Measurements from ENCODE around the gene C6. TPM values are rescaled to one million over a fixed set of nuclear protein-coding genes. Genes with fewer than 3 reads are reported as not detected.

C6 gene
- total RNA-seq, 4 donors from 2014 or later, result 9.6 to 37.6 (median 15.0) TPM

DNA sequence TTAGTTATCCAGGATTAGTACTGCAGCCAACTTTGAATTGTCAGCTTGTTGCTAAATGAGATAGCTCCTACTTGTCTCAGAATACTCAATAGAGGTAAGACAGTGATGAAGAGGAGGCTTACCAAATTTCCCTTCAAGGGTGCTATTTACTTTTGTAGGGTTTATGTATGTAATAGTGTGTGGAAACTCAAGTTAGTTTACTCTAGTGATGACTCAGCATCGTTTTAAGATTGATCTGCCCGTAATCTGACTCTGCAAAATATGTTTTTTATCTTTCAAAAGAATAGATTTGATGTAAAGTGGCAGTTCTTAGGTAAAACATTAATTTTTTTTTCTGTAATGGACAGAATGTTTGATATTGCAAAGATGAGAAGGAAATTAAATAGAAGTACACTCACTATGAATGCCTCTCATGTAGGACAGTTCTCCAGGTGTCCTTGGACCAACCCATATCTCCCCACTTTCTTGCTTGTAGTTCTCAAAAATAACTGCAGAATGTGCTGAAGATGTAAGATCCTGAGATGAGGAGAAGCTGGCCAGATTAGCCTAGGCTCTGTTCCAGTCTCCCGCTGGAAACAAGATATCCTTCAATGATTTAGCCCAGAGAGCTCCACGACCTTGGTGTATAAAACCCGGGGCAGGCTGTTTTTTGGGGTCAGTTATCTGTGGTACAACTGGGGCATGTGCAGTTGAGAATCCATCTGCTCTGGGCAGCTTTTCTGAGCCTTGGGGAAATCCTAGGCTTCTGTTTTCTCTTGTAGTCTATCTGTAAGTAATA, 117.8 kb downstream of the C6 start:
- 82% methylated on average over 5 of the region's 5 CpGs for WGBS, 2 donors
- peaks cover 0 to 5% (median 0%) of the 10 kb centered on the region in 4 donors for H3K9me3 ChIP-seq
- no peak overlapping the region for H3K27ac ChIP-seq
- no peaks in the 10 kb centered on the region for H3K36me3 ChIP-seq
- H3K4me3 ChIP-seq, result no peak overlapping the region
- DNase-seq (ENCODE audit: low spot score in 2 of 2), result no peak
- no peaks in the 10 kb centered on the region for H3K27me3 ChIP-seq
- no peak for TF ChIP-seq POLR2A (IDR thresholded peaks at IDR 0.05)
- TF ChIP-seq, protein P1, sequence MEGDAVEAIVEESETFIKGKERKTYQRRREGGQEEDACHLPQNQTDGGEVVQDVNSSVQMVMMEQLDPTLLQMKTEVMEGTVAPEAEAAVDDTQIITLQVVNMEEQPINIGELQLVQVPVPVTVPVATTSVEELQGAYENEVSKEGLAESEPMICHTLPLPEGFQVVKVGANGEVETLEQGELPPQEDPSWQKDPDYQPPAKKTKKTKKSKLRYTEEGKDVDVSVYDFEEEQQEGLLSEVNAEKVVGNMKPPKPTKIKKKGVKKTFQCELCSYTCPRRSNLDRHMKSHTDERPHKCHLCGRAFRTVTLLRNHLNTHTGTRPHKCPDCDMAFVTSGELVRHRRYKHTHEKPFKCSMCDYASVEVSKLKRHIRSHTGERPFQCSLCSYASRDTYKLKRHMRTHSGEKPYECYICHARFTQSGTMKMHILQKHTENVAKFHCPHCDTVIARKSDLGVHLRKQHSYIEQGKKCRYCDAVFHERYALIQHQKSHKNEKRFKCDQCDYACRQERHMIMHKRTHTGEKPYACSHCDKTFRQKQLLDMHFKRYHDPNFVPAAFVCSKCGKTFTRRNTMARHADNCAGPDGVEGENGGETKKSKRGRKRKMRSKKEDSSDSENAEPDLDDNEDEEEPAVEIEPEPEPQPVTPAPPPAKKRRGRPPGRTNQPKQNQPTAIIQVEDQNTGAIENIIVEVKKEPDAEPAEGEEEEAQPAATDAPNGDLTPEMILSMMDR (IDR thresholded peaks at IDR 0.05), result no peak
- no peak for TF ChIP-seq EP300 (IDR thresholded peaks at IDR 0.05)
- H3K4me1 ChIP-seq, result no peaks in the 10 kb centered on the region

DNA sequence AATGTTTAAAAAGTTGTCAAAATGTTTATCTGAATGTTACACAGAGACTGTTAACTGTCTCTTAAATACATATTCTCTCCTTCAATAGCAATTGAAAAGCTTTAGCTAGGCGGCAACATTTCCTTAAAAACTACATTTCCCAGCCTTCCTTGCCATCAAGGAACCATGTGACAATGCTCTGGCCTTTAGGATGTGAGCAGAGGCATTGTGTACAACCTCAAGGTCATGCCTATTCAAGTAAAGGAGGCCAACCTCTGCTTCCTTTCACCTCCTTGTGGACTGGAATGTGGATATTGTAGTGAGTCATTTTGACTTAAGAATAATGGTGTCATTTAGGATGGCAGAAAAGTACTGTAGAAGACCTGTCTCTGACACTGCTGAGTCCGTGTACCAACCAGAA, 118.5 kb downstream of the C6 start:
- Histone ChIP-seq H3K4me1 (no peaks in the 10 kb centered on the region), H3K27me3 (no peaks in the 10 kb centered on the region), H3K9me3 (peaks cover 0 to 5% (median 0%) of the 10 kb centered on the region in 4 donors), H3K36me3 (no peaks in the 10 kb centered on the region), H3K27ac (no peak overlapping the region), H3K4me3 (no peak overlapping the region)
- WGBS, 2 donors, result 71 to 72% methylated on average over 2 of the region's 2 CpGs
- no peak for DNase-seq (ENCODE audit: low spot score in 2 of 2)
- TF ChIP-seq EP300 (IDR thresholded peaks at IDR 0.05) (no peak), POLR2A (IDR thresholded peaks at IDR 0.05) (no peak)
- TF ChIP-seq, protein P1 (IDR thresholded peaks at IDR 0.05), result no peak

DNA sequence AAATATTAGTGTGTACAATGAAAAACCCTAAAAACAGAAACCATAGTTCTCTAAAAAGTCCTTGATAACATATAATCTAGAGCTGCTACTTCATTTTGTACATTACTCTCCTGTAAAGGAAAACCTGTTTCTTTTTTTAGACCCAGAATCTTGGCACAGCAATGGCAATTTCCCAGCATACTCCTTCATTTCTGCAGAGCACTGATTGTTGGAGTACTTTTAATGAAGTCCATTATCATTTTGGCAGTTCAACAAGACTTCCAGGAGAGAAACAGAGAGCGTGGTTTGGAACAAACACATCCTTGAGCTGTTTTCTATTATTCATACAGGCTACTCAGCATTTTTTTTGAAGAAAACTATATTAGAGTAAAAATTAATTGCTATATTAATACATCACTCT, 119.5 kb downstream of the C6 start:
- H3K4me3 ChIP-seq, result no peak overlapping the region
- H3K27me3 ChIP-seq, result no peaks in the 10 kb centered on the region
- TF ChIP-seq EP300 (IDR thresholded peaks at IDR 0.05) (no peak), POLR2A (IDR thresholded peaks at IDR 0.05) (no peak)
- TF ChIP-seq, protein P1 (IDR thresholded peaks at IDR 0.05), result no peak
- no peak for DNase-seq (ENCODE audit: low spot score in 2 of 2)
- no peak overlapping the region for H3K27ac ChIP-seq
- H3K4me1 ChIP-seq, result no peaks in the 10 kb centered on the region
- H3K9me3 ChIP-seq, result peaks cover 0 to 5% (median 0%) of the 10 kb centered on the region in 4 donors
- no peaks in the 10 kb centered on the region for H3K36me3 ChIP-seq
- WGBS, 2 donors, result 67 to 73% methylated on average over 1 of the region's 1 CpG

Other genes starting within 250 kb of the C6 start
- not detected for gene MROH2B, start 142.2 kb downstream of the C6 start, total RNA-seq